Immature natural killer cell (primary cell): ENCODE results near the gene KRT76. TPM values are rescaled to one million over a fixed set of nuclear protein-coding genes. Genes with fewer than 3 reads are reported as not detected.

Experiments
- DNase-seq, 3 donors: peaks; one replicate each; pipeline ENCODE4 v3.0.0; 2022; ENCODE audit warnings: mixed read lengths in 1 of 3
- H3K27ac Mint-ChIP-seq, 6 donors: one replicate each; pipeline ENCODE4 v1.8.0; 2020; ENCODE audit warnings: mixed read lengths in 6 of 6, mild to moderate bottlenecking in 5 of 6, inconsistent platforms in 4 of 6, moderate library complexity in 3 of 6
- H3K27me3 Mint-ChIP-seq, 3 donors: one replicate each; pipeline ENCODE4 v1.8.0; 2020 to 2021; ENCODE audit warnings: low read depth in 3 of 3, mild to moderate bottlenecking in 3 of 3, mixed read lengths in 3 of 3, moderate library complexity in 3 of 3, inconsistent platforms in 1 of 3
- H3K36me3 Mint-ChIP-seq, 3 donors: one replicate each; pipeline ENCODE4 v1.8.0; 2020; ENCODE audit warnings: mixed read lengths in 3 of 3, inconsistent platforms in 2 of 3, mild to moderate bottlenecking in 2 of 3
- H3K4me1 Mint-ChIP-seq, 2 donors: one replicate each; pipeline ENCODE4 v1.8.0; 2020; ENCODE audit warnings: inconsistent platforms in 2 of 2, mild to moderate bottlenecking in 2 of 2, mixed read lengths in 2 of 2, moderate library complexity in 1 of 2
- H3K4me3 Mint-ChIP-seq, 5 donors: one replicate each; pipeline ENCODE4 v1.8.0; 2020; ENCODE audit warnings: mild to moderate bottlenecking in 5 of 5, mixed read lengths in 5 of 5, inconsistent platforms in 3 of 5, moderate library complexity in 3 of 5
- H3K9me3 Mint-ChIP-seq, 6 donors: one replicate each; pipeline ENCODE4 v1.8.0; 2020; ENCODE audit warnings: mild to moderate bottlenecking in 6 of 6, mixed read lengths in 6 of 6, inconsistent platforms in 4 of 6, moderate library complexity in 3 of 6
- polyA plus RNA-seq, 3 donors: library from polyadenylated mRNA; unstranded; fragments of 300-500 nt; fragmentation: Illumina TruSeq; gene quantifications; one replicate each; pipeline ENCODE4 v1.2.3, GENCODE V29; 2021

The KRT76 gene
- polyA plus RNA-seq, 3 donors from 2014 or later = not detected

DNA sequence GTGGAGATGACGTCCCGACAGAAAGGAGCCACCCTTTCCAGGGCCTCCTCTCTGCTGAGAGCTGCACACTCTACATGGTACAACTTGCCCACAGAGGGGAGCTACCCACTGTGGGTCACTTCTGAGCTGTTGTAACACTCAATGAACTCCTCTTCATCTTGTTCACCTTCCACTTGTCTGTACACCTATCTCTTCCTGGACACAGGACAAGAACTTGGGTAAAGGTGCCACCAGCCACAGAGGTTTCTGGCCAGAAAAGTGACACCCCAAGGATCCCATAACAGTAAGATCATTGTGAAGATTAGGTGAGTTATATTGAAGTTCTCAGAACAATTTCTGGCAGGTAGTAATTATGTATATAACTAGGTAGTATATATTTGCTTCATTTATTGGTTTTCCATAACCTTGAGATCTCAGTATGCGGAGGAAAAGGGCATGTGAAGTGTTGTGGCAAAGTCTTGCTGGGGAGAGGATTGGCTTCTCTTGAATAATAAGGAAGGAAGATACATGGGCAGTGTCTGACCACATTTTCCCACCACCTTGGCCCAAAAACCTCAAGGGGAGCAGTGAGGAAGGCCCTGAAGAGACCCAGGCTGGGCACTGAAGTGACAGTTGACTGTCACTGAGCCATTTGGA is 34.2 kb downstream of the KRT76 start:
- Mint-ChIP-seq H3K27me3 (peaks cover 4 to 15% (median 11%) of the 10 kb centered on the region in 3 donors), H3K4me1 (no peaks in the 10 kb centered on the region), H3K9me3 (no peaks in the 10 kb centered on the region), H3K4me3 (no peak overlapping the region), H3K27ac (no peak overlapping the region), H3K36me3 (no peaks in the 10 kb centered on the region)
- DNase-seq = no peak

DNA sequence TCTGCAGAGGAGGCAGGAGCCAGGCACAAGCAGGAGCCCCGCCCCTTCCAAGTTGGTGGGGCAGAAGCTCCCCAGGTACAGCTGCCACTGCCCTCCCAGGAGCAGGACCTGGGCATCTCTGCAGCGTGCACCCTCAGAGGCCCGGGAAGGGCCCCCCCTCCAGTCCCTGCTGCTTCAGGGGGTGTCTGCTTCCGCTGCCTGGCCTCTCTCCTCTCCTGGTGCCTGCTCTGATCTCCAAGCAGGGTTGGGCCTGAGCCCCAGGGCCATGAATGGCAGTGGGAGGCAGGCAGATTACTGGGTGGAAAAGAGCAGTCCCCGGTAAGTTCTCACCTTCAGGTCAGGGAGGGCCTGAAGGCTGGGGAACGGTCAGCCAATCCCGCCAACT is 35.0 kb downstream of the KRT76 start:
- H3K4me3 Mint-ChIP-seq = no peak overlapping the region
- H3K36me3 Mint-ChIP-seq = no peaks in the 10 kb centered on the region
- no peaks in the 10 kb centered on the region for H3K4me1 Mint-ChIP-seq
- H3K27ac Mint-ChIP-seq = no peak overlapping the region
- H3K9me3 Mint-ChIP-seq = no peaks in the 10 kb centered on the region
- no peak for DNase-seq
- H3K27me3 Mint-ChIP-seq = peaks cover 4 to 15% (median 11%) of the 10 kb centered on the region in 3 donors

DNA sequence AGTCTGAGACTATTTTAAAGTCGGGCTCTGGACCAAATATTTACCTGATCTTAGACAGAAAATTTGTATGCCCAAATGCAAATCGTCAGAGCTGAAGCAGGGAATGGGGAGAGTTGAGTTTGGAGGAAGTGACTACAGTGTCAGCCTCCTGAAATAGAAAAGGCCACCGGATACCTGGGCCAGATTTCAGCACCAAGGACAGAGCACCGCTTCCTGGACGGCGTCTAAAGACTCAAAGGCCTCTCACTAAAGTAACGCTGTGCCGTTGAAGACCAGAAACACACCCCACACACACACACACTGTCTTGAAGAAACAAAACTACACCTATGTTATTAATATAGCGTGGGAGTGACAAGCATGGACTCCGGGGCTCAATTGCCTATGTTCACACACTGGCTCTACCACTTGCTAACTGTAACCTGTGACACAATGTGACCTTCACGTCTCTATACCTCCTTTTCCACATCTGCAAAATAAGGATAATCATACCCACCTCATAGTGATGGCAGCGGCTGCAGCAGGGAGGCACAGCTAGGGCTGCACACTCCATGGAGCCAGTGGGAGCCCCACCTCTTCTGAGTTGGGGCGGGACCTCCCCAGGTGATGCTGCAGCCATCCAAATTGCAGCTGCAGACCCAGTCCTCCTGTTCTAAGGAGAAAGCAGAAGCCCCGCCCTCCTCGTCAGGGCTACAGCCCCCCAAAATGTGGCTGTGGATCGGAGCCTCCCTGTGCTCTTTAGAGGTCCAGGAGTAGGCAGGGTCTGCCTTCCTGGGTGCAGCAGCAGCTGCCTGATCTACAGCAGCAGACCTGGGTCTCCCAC is 35.6 kb downstream of the KRT76 start:
- Mint-ChIP-seq H3K27ac (no peak overlapping the region), H3K4me3 (no peak overlapping the region), H3K9me3 (no peaks in the 10 kb centered on the region), H3K4me1 (no peaks in the 10 kb centered on the region), H3K36me3 (no peaks in the 10 kb centered on the region), H3K27me3 (peaks cover 4 to 15% (median 14%) of the 10 kb centered on the region in 3 donors)
- DNase-seq = peak; percentile 46 to 69 (median 60)

DNA sequence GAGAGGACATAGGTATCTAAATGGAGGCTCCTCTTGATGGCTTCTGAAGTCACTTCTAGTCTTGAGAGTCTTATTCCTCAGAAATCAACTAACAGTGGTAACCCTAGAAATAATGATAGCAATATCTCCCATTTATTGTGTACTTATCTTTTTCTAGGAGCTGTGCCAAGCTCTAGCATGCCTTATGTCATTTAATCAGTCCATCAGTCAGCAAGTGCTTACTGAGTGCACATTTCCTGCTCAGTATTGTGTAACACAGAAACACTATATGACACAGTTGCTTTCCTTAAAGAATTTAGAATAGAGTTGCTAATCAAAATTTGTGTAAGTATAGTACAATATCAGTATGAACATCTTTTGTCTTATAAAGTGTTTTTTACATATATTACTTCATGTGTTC is 36.6 kb downstream of the KRT76 start:
- no peaks in the 10 kb centered on the region for H3K4me1 Mint-ChIP-seq
- H3K27me3 Mint-ChIP-seq = peaks cover 4 to 17% (median 15%) of the 10 kb centered on the region in 3 donors
- H3K27ac Mint-ChIP-seq = no peak overlapping the region
- H3K4me3 Mint-ChIP-seq = no peak overlapping the region
- no peaks in the 10 kb centered on the region for H3K9me3 Mint-ChIP-seq
- no peak for DNase-seq
- no peaks in the 10 kb centered on the region for H3K36me3 Mint-ChIP-seq

DNA sequence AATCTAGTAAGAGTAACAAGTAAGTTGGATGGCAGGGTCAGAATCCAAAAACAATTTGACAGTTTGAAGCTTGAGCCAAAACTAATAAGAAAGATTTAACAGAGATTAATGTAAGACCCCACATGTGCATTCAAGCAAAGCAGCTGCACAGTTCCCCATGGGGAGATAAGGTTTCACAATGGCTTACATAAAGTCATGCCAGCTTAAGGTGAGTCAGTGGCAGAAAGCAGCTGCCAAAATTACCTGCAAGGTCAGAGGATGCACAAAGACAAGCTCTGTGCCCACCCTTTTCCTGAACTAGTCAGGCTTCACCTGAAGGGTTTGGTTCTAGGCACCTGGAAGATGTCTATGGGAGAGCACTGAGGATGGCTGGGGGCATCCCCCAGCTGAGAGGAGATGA is 37.2 kb downstream of the KRT76 start:
- Mint-ChIP-seq H3K4me1 (no peaks in the 10 kb centered on the region), H3K36me3 (no peaks in the 10 kb centered on the region), H3K4me3 (no peak overlapping the region), H3K27me3 (peaks cover 8 to 20% (median 15%) of the 10 kb centered on the region in 3 donors), H3K27ac (no peak overlapping the region), H3K9me3 (no peaks in the 10 kb centered on the region)
- no peak for DNase-seq

DNA sequence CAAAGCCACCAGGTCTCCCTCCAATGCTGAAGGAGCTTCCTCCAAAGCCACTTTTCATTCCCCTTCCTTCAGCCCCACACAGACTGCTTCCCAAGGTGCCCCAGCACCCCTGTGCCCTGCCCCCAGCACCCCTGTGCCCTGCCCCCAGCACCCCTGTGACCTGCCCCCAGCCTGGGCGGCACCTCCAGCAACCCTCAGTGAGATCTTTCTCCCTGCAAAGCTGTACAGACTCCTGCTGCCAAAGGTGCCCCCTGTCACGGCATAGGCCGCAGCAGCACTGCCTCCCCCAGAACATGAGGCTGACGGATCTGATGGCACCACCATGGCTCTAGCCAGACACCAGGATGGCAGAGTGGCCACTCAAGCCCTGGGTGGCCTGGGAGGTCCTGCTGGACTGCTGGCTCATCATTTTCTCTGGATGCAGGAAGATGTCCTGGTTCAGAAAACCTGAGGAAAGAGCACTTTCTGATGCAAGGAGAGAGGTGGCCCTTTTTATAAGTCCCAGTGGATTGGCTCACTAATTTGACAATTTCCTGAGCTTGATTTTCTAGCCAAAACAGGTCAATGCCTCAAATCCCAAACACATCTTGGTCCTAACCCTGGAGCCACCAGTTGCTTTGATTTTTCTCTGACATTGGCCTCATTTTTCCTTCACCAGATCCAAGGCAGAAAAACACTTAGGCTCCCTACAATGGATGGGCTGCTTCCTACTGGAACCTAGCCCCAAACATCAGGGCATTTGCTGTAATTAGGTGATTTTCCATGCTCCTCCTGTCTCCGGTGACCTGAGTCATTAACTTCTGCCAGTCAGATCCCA is 41.1 kb downstream of the KRT76 start:
- Mint-ChIP-seq H3K4me3 (no peak overlapping the region), H3K9me3 (no peaks in the 10 kb centered on the region), H3K27ac (no peak overlapping the region), H3K36me3 (no peaks in the 10 kb centered on the region), H3K27me3 (peaks cover 4 to 13% (median 11%) of the 10 kb centered on the region in 3 donors), H3K4me1 (no peaks in the 10 kb centered on the region)
- no peak for DNase-seq

DNA sequence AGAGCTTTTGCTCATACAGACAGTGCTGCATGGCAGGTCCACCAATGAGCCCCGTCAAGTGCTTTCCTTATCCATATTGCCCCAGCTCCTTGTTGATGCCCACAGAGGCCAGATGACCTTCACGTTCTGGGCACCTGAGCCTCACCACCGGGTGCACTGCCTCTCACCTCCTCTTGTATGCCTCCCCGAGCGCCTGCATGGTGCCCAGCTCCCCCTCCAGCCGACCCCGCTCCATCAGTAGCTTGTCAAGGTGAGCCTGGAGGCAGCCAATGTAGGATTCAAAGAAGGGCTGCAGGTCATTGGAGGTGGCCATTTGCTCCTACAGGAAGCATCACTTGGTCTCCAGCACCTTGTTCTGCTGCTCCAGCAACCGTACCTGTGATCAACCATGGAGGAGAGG is 42.0 kb downstream of the KRT76 start:
- H3K4me3 Mint-ChIP-seq = no peak overlapping the region
- H3K4me1 Mint-ChIP-seq = no peaks in the 10 kb centered on the region
- H3K27me3 Mint-ChIP-seq = peaks cover 8 to 12% (median 11%) of the 10 kb centered on the region in 3 donors
- no peak overlapping the region for H3K27ac Mint-ChIP-seq
- H3K9me3 Mint-ChIP-seq = peaks cover 0 to 2% (median 0%) of the 10 kb centered on the region in 6 donors
- H3K36me3 Mint-ChIP-seq = no peaks in the 10 kb centered on the region
- no peak for DNase-seq

DNA sequence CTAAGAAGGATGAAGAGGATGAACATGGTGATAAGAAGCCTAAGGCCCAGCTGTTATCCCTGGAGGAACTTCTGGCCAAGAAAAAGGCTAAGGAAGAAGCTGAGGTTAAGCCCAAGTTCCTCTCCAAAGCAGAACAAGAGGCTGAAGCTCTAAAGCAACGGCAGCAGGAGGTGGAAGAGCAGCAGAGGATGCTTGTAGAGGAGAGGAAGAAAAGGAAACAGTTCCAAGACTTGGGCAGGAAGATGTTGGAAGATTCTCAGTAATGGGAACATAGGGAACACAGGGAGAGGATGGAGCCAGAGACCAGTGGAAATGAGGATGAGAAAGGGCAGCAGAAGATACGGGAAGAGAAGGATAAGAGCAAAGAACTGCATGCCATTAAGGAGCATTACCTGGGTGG is 46.4 kb downstream of the KRT76 start:
- no peak overlapping the region for H3K27ac Mint-ChIP-seq
- no peaks in the 10 kb centered on the region for H3K4me1 Mint-ChIP-seq
- H3K9me3 Mint-ChIP-seq = peaks cover 0 to 2% (median 0%) of the 10 kb centered on the region in 6 donors
- peaks cover 3 to 12% (median 8%) of the 10 kb centered on the region in 3 donors for H3K27me3 Mint-ChIP-seq
- no peak overlapping the region for H3K4me3 Mint-ChIP-seq
- no peak for DNase-seq
- no peaks in the 10 kb centered on the region for H3K36me3 Mint-ChIP-seq

DNA sequence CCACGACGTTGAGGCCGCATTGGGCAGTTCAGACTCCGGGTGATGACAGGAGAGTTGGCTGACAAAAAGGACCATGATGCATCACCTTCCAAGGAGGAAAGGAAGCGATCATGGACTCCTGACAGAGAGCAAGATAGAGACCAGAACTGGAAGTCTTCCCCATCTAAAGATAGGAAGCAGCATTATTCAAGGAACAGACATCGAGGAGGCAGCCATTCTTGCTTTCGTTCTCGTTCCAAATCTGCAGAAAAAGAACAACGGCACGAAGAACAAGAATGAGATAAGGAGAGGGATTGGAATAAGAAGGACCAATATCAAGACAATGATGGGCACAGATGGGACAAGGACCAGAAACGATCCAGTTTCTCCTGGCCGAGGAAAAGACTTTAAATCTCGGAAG is 46.8 kb downstream of the KRT76 start:
- Mint-ChIP-seq H3K4me3 (no peak overlapping the region), H3K36me3 (no peaks in the 10 kb centered on the region), H3K4me1 (no peaks in the 10 kb centered on the region), H3K27ac (no peak overlapping the region), H3K9me3 (peaks cover 0 to 2% (median 0%) of the 10 kb centered on the region in 6 donors), H3K27me3 (peaks cover 3 to 10% (median 7%) of the 10 kb centered on the region in 3 donors)
- no peak for DNase-seq

DNA sequence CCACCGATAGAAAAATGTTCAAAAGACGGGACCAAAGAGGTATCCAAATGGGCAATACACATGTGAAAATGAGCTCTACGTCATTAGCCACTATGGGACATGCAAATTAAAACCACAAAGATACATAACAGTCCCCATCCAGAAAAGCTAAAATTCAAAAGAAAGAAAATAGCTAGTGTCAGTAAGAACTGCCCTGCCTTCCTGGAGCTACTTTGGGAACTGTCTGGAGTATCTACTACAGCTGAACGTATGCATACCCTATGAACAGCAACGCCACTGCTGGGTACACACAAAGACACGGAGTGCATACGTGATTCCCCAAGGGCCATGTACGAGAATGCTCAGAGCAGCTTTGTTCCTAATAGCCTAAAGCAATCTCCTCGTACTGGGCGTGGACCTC is 48.0 kb downstream of the KRT76 start:
- H3K4me1 Mint-ChIP-seq = no peaks in the 10 kb centered on the region
- no peak overlapping the region for H3K27ac Mint-ChIP-seq
- H3K9me3 Mint-ChIP-seq = peaks cover 0 to 2% (median 0%) of the 10 kb centered on the region in 6 donors
- DNase-seq = no peak
- H3K36me3 Mint-ChIP-seq = no peaks in the 10 kb centered on the region
- H3K4me3 Mint-ChIP-seq = no peak overlapping the region
- H3K27me3 Mint-ChIP-seq = peaks cover 1 to 6% (median 3%) of the 10 kb centered on the region in 3 donors

DNA sequence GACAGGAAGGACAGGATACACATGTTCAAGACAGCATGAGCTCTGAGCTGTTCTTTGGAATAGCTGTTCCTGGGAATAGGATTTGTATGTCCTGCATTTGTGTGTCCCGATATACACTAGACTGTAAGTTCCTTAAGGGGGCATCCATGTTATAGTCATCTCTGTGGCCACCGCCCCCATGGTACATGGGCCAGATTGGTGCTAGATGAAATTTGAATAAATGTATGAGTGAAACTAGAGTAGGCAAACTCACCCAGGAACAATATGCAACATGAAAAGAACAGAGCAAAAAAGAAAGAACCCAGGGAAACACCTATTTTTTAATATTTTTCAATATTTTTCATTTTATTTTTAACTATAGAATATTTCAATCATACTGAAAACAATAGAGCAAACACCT is 48.8 kb downstream of the KRT76 start:
- H3K27me3 Mint-ChIP-seq = peaks cover 1 to 6% (median 3%) of the 10 kb centered on the region in 3 donors

DNA sequence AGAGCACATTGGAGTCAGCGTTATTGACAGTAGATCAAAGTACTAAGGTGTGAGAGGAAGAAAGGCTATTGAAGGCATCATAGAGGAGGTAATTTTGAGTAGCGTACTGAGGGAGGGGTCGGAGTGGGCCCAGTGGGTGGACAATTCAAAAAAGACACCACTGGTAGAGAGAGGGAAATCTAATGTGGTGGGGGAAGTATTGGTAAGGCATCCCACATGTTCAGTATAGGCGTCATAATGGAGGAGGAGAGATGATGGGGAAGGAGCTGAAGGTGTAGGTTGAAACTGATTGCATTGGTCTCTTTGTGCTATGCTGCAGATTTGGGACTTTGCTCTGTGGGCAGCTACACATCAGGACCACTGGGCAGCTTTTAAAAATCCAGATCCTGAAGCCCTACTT is 50.1 kb downstream of the KRT76 start:
- Mint-ChIP-seq H3K27ac (peak overlapping the region in 1 of 6 donors; percentile 63), H3K27me3 (peaks cover 1 to 6% (median 2%) of the 10 kb centered on the region in 3 donors), H3K36me3 (no peaks in the 10 kb centered on the region), H3K4me3 (no peak overlapping the region), H3K4me1 (no peaks in the 10 kb centered on the region), H3K9me3 (peaks cover 0 to 2% (median 0%) of the 10 kb centered on the region in 6 donors)
- DNase-seq = no peak

More for the DNA sequence above, 48.8 kb downstream of the KRT76 start:
- H3K27ac Mint-ChIP-seq = peak overlapping the region in 1 of 6 donors; percentile 1
- DNase-seq = no peak
- no peaks in the 10 kb centered on the region for H3K4me1 Mint-ChIP-seq
- H3K4me3 Mint-ChIP-seq = no peak overlapping the region
- peaks cover 0 to 2% (median 0%) of the 10 kb centered on the region in 6 donors for H3K9me3 Mint-ChIP-seq
- no peaks in the 10 kb centered on the region for H3K36me3 Mint-ChIP-seq

DNA sequence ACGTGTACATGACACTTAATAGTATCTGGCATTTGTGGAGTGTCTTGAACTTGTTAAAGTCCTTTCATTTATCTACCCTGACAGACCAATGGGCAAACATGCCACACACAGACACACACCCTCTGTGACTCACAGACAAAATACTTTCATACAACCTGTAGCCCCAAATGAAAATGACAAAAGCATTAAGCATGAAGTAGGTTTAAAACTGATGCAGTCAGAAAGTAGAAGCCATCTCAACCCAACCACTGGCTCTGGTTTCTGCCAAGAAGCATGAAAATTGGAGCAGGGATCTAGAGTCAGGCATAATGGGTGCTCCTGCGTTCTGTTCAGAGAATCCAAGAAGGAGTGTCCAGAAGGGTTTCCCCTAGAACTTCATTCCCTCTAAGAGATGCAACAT is 50.7 kb downstream of the KRT76 start:
- Mint-ChIP-seq H3K9me3 (peaks cover 0 to 2% (median 0%) of the 10 kb centered on the region in 6 donors), H3K27me3 (peaks cover 1 to 6% (median 2%) of the 10 kb centered on the region in 3 donors), H3K4me1 (no peaks in the 10 kb centered on the region), H3K4me3 (no peak overlapping the region), H3K36me3 (no peaks in the 10 kb centered on the region), H3K27ac (no peak overlapping the region)
- no peak for DNase-seq

DNA sequence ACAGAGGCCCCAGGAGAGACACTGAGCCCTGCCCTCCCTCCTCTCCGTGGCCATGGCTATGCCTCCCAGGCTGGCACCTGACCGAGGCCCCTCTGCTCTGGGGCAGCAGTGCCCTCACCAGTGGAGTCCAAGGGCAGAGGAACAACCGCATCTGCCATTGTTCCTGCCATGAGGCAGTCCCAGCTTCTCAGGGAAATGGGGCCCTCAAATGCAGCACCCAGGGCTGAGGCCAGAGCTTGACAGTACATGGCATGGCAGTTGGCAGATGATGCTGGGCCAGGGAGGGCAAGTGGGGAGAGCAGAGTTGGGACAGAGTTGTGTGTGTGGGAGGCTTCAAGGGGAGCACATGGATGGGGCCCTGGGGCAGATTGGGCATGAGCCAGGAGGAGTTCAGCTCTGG is 52.8 kb downstream of the KRT76 start:
- H3K4me1 Mint-ChIP-seq = no peaks in the 10 kb centered on the region
- peaks cover 1 to 3% (median 3%) of the 10 kb centered on the region in 3 donors for H3K27me3 Mint-ChIP-seq
- no peaks in the 10 kb centered on the region for H3K36me3 Mint-ChIP-seq
- DNase-seq = no peak
- H3K9me3 Mint-ChIP-seq = no peaks in the 10 kb centered on the region
- peak overlapping the region in 1 of 6 donors; percentile 42 for H3K27ac Mint-ChIP-seq
- no peak overlapping the region for H3K4me3 Mint-ChIP-seq
